Amygdala (tissue), 56 donors: ENCODE data around the gene MVP.
A peak's percentile ranks its signal among the peaks of the same experiment; 100 is the strongest.
"Not testable (repeated sequence)": the region's sequence is repeated elsewhere in the genome, so short reads cannot be mapped to it uniquely, and the experiment has no call there.

Source experiments
- DNase-seq, 56 donors: peaks; one replicate each; lab custom pipeline; 2025; lab: John Stamatoyannopoulos, UW

The MVP gene

DNA sequence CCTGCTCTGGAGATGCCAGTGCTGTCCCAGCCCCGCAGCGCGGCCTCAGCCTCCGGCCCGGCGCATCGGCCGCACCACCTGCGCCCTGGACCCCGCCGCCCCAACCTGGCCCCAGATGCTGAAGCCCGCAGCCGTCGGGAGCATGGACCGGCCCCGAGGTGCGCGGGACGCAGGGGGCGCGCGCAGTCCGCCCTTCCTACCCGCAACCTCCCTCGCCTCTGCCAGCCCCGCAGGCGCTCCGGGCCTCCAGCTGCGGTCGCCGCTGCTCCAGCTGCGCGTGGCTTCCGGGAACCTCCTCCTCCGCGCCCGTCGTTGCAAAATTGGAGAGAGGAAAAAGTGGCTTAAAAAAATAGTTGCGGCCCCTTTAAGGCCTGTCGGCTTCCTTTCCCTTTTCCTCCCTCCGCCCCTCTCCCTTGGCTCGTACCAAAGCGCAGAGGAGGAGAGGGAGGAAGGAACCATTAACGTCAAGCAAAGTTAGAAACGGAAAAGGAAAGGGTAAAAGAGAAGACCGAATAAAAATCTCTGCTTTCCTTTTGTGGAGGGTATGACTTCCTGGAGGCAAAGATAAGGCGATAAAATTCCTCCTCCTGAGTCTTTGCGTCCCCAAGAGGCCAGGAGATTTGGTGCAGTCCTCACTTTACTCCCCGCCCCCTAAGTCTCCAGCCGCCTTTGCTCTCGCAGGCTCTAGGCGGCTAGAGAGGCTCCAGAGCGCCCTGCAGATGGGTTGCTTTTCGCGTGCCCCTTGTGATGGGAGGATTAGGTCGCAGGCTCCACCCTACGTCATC lies 42.8 kb downstream of the MVP start, which contains the start of gene CDIPT:
TSS of gene CDIPT (minus strand) at position 343 of the 785 bp plus-strand sequence. CDS start 369 bp downstream, outside the sequence.
- DNase-seq = peak; percentile 22 to 99 (median 90)

DNA sequence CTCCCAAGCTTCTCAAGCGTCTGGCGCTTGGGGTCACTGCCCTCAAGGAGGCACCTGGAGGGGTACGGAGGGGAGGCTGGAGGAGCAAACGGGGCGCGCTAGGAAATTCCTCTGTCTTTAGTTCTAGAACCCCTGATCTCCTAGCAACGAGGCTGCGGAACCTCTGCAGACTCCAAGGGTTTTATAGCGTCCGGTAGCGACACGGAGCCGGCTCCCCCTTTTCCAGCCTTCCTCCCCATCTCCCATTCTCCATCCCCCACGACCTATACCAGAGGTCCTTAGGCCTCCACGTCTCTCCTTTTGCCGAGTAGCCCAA lies 43.4 kb downstream of the MVP start:
- DNase-seq = peak in 1 of 56 donors; percentile 57

GRCh38 chr16:29864205-29864604 lies 43.9 kb downstream of the MVP start:
- no peak for DNase-seq

GRCh38 chr16:29868396-29869009 lies 48.2 kb downstream of the MVP start:
- peak in 1 of 56 donors; percentile 47 for DNase-seq

DNA sequence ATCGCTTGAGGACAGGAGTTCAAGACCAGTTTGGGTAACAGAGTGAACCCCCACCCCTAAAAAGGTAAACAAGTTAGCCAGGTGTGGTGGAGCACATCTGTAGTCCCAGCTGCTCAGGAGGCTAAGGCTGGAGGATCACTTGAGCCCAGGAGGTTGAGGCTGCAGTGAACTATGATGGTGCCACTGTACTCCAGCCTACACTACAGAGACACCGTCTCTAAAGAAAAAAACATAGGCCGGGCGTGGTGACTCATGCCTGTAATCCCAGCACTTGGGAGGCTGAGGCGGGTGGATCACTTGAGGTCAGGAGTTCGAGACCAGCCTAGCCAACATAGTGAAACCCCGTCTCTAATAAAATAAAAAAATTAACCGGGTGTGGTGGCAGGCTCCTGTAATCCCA lies 48.8 kb downstream of the MVP start:
- not testable (repeated sequence) for DNase-seq

DNA sequence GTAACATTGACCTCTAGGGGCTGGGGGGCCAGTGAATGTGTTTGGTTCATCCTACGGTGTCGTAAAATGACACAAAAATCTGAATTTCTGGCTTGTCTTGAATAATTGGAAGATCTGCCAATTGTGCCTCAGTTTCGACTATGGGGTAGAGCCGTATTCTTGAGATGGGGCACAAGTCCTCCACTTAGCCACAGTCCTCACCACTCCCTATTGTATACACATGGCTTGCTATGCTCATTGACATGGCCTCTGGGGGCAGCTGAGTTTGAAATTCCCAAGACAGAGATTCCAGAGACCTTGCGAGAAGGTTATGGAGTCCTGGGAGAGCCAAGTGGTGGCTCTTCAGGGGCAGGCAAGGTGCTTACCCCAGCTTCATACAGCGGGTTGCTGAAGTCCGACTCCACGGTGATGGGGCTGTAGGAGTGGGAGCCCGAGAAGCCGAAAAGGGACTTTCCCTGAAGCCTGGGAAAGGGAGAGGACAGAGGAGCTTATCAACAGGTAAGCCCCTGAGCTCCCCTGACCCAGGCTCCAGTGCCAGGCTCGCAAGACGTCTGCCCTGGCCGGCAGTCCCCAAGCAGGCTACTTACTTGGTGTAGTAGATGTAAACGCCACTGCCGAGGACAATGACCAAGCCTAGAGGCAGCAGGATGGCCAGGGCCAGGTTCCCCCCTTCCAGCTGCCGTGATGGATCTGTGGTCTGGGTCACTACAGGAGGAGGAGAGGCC lies 51.7 kb downstream of the MVP start:
- no peak for DNase-seq

DNA sequence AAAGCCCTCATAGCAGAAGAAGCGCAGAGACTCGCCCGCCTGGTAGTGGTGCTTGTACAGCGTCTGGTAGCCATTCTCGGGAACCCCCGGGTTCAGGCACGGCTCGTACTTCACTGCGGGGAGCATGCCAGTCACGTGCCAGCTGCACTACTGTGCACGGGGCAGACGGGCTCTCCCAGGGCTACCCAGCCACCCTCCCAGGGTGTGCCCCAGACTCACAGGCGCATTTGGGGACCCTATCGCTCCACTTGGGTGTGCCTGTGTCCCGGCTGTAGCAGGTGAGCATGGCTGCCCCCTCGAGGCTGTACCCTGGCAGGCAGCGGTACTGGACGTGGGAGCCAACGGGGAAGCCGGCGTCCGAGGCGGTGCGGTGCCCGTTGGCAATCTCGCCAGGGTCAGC lies 53.1 kb downstream of the MVP start:
- no peak for DNase-seq

DNA sequence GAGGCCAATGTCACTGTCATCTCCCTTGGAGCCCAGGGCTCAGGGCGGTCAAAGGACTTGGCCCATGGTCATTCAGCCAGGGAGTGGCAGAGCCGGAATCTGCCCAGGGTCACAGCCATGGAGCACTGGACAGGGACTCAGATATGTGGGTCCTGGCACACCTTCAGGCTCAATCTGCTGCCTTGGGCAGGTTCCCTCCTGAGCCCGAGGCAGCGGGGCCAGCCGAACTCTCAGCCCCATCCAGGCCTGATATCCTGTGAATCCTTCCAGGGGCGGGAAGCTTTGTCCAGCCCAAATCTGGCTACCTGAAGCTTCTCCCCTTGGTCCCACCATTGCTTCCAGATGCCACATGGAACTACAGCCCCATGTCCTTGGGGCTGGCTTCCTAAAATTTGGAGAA lies 54.9 kb downstream of the MVP start:
- no peak for DNase-seq

DNA sequence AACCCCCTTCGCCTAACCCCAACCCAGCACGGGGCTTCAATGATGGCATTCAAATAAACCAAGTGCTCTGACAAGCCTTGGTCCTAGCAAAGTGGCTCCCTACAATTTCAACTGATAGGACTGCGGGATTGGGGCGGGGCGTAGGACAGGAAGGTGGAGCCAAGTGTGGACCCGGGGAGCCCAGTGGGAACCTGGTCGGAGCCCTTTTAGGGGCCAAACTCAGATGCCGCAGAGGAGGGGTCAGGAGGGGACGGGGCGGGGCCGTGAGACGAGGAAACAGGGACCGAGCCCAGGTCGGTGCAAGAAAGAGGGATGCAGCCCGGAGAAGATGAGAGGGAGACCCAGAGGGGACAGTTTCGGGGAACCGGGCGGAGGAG lies 55.9 kb downstream of the MVP start:
- no peak for DNase-seq

- DNase-seq = peak in 1 of 56 donors; percentile 46
Measured at GRCh38 chr16:29876594-29877249, 56.5 kb downstream of the MVP start.

- DNase-seq = peak in 13 of 56 donors; percentile 4 to 77 (median 25)
Measured at GRCh38 chr16:29877266-29877961, 57.2 kb downstream of the MVP start.

DNA sequence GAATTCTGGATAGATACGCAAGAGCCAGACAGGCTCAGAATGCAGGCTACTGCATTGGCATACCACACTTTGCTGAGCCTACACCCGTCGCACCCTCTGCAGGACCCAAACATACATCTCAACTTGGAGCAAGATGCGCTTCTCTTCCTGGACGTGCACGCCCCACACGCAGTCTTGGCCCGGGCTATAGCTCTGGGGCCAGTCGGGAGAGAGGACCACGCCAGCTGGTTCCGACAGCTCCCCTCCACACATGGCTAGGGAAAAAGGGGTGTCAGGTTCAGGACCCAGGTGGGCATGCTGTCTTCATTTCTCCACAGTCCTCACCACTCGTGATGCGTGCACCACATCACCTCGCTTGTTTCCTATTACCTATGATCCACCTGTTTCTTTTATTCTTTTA lies 57.9 kb downstream of the MVP start:
- DNase-seq = no peak

- no peak for DNase-seq
Measured at GRCh38 chr16:29881050-29881449, 60.8 kb downstream of the MVP start.

DNA sequence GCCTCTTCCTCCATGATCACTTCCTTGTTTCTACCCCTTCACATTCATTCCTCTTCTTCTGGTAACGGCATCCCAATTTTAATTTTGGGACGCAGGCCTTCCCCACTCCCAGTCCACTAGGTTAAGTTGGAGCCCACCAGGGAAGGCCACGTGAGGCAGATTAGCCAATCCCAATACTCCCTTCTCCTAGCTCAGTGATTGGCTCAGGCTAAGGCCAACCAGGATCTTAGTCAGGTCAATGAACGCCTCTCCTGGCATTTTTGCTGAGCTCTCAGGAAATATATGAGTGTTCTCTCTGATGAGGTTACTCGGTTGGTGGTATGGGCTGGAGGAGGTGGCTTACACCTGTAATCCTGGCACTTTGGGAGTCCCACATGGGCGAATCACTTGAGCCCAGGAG lies 63.7 kb downstream of the MVP start:
- DNase-seq = no peak

DNA sequence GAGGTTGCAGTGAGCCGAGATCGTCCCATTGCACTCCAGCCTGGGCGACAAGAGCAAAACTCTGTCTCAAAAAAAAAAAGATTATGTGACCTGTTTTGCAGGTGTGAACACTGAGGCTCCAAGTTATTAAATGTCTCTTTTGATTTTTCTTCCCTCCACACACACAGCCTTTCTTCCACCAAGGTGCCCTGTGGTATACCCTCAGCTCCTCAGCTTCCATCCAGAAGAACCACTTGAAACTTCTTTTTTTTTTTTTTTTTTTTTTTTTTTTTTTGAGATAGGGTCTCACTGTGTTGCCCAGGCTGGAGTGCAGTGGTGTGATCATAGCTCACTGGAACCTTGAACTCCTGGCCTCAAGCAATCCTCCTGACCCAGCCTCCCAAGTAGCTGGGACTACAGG lies 69.1 kb downstream of the MVP start:
- not testable (repeated sequence) for DNase-seq

- DNase-seq = no peak
Measured at GRCh38 chr16:29891525-29892457, 71.5 kb downstream of the MVP start.

GRCh38 chr16:29892458-29892813 lies 72.2 kb downstream of the MVP start:
- no peak for DNase-seq

- DNase-seq = no peak
Measured at GRCh38 chr16:29893553-29893952, 73.3 kb downstream of the MVP start.

DNA sequence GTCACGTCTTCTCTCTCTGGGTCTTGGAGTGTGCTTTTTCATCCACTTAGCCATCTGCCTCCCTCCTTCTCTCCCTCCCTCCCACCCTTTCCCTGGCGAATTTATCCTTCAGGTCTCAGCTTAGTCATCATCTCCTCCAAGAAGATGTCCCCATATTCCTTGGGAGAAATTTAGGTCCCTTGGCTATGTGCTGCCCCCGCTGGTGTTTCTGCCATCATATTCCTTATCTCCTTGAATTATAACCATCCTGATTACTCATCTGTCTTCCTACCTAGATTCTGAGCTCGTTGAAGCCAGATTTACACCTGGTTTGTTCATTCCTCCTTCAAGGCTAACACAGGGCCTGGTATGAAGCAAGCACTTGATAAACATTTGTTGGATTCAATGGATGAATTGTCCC lies 74.1 kb downstream of the MVP start:
- DNase-seq = no peak
